ENCODE results near the gene GNAT2.

GNAT2 gene

GRCh38 chr1:109641861-109642260 lies 22.4 kb upstream of the GNAT2 start:
- DNase-seq, result no peak

- no peak for DNase-seq
Measured at GRCh38 chr1:109641078-109641740, 21.8 kb upstream of the GNAT2 start.

- DNase-seq, result peak; percentile 97 to 98
Measured at GRCh38 chr1:109640285-109640865, 21.0 kb upstream of the GNAT2 start.

GRCh38 chr1:109639841-109640184 lies 20.4 kb upstream of the GNAT2 start:
- no peak for DNase-seq

- no peak for DNase-seq
Measured at GRCh38 chr1:109639063-109639840, 19.8 kb upstream of the GNAT2 start.

- no peak for DNase-seq
Measured at GRCh38 chr1:109637446-109637845, 18.0 kb upstream of the GNAT2 start.

- DNase-seq, result no peak
Measured at GRCh38 chr1:109636201-109636952, 17.0 kb upstream of the GNAT2 start.

GRCh38 chr1:109635862-109636200 lies 16.4 kb upstream of the GNAT2 start:
- DNase-seq, result no peak

GRCh38 chr1:109634771-109635750 lies 15.6 kb upstream of the GNAT2 start:
- DNase-seq, result no peak

- no peak for DNase-seq
Measured at GRCh38 chr1:109634292-109634691, 14.9 kb upstream of the GNAT2 start.

GRCh38 chr1:109632671-109633346 lies 13.4 kb upstream of the GNAT2 start:
- no peak for DNase-seq

GRCh38 chr1:109631513-109632505 lies 12.4 kb upstream of the GNAT2 start:
- DNase-seq, result no peak

- no peak for DNase-seq
Measured at GRCh38 chr1:109630898-109631512, 11.6 kb upstream of the GNAT2 start.

GRCh38 chr1:109630081-109630897 lies 10.9 kb upstream of the GNAT2 start:
- peak in 1 of 2 donors; percentile 37 for DNase-seq

GRCh38 chr1:109629372-109630030 lies 10.1 kb upstream of the GNAT2 start:
- DNase-seq, result no peak

- no peak for DNase-seq
Measured at GRCh38 chr1:109628540-109629321, 9.3 kb upstream of the GNAT2 start.

GRCh38 chr1:109627692-109628399 lies 8.4 kb upstream of the GNAT2 start:
- DNase-seq, result no peak
